ENCODE results near the gene GAD1.

DNA sequence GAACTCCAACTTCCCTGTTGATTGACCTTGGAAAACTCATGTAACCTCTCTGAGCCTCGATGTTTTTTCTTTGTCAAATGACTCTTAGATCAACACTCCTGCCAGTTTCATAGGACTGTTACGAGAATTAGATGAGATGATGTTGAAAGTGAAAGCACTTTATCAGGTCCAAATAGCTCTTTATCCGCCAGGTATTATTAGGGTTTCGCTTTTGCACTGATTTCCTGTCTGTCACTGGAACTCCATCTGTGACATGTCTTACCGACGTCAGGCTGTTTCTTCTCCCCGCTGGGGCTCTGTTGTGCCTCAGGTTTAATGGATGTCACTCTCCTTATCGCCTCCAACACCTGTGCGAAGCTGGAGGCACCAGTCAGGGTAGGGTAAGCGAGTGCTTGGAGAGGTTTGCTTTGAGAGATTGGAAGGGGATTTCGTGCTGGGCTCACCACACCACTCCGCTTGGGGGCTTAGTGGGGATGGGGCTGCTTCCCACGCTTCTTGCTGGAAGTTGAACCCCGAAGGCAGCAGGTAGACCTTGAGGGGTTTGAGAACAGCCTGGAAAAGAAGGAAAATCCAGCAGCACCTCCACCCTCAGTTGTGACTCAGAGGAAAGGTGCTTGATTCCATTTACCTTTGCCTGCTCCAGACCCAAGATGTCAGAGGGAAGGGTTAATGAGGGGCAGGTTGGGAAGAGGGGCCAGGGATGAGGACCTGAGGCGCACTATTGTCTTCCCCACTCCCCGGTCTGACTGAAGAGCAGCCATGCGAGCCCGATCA is 4.3 kb downstream of the GAD1 start:
- TF ChIP-seq, protein P1, sequence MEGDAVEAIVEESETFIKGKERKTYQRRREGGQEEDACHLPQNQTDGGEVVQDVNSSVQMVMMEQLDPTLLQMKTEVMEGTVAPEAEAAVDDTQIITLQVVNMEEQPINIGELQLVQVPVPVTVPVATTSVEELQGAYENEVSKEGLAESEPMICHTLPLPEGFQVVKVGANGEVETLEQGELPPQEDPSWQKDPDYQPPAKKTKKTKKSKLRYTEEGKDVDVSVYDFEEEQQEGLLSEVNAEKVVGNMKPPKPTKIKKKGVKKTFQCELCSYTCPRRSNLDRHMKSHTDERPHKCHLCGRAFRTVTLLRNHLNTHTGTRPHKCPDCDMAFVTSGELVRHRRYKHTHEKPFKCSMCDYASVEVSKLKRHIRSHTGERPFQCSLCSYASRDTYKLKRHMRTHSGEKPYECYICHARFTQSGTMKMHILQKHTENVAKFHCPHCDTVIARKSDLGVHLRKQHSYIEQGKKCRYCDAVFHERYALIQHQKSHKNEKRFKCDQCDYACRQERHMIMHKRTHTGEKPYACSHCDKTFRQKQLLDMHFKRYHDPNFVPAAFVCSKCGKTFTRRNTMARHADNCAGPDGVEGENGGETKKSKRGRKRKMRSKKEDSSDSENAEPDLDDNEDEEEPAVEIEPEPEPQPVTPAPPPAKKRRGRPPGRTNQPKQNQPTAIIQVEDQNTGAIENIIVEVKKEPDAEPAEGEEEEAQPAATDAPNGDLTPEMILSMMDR (conservative IDR thresholded peaks at IDR 0.05) = no peak
- TF ChIP-seq ZFX (IDR thresholded peaks at IDR 0.05) = no peak

Data from C4-2B (cell line).